CMK (cell line): ENCODE measurements around the gene PFKM.

ENCODE experiments used
- DNase-seq: peaks from one replicate; pipeline ENCODE4 v3.0.0-alpha.2; 2010; ENCODE audit warnings: low read depth

Gene PFKM

GRCh38 chr12:48187916-48188695 is 68.9 kb downstream of the PFKM start:
- no peak for DNase-seq

GRCh38 chr12:48189331-48190125 is 70.4 kb downstream of the PFKM start:
- DNase-seq = peak; percentile 63

GRCh38 chr12:48191096-48191495 is 71.9 kb downstream of the PFKM start:
- DNase-seq = no peak

GRCh38 chr12:48192861-48193260 is 73.7 kb downstream of the PFKM start:
- DNase-seq = no peak

- DNase-seq = no peak
Measured at GRCh38 chr12:48193623-48194022, 74.5 kb downstream of the PFKM start.

- DNase-seq = no peak
Measured at GRCh38 chr12:48194799-48195201, 75.6 kb downstream of the PFKM start.
